Brain microvascular endothelial cell (primary cell): ENCODE measurements around the gene TGFA.

Experiments
- DNase-seq: peaks from one replicate; pipeline ENCODE4 v3.0.0-alpha.2; 2020
- H3K27ac ChIP-seq: fragments of 250-450 bp; sonication (Bioruptor Pico); 2 replicates; pipeline ENCODE4 v1.5.1; 2020; ENCODE audit warnings: mild to moderate bottlenecking, moderate library complexity
- H3K27me3 ChIP-seq: fragments of 250-450 bp; sonication (Bioruptor Pico); replicated peaks from 2 replicates; pipeline ENCODE4 v1.5.1; 2020; ENCODE audit warnings: mild to moderate bottlenecking
- H3K36me3 ChIP-seq: fragments of 250-450 bp; sonication (Bioruptor Pico); replicated peaks from 2 replicates; pipeline ENCODE4 v1.5.1; 2020; ENCODE audit warnings: mild to moderate bottlenecking
- H3K4me3 ChIP-seq: 2 replicates; pipeline ENCODE4 v1.5.1; 2011; ENCODE audit warnings: low read depth, mild to moderate bottlenecking, control low read depth, low read length, moderate library complexity
- in situ Hi-C: cut with HindIII; loops from 2 replicates; pipeline ENCODE4 v1.10.0; 2017; ENCODE audit warnings: low sequenced_read_pairs, low pct_ligation_motif_present
- TF ChIP-seq, protein P1 (sequence below): IDR thresholded peaks from 2 replicates; pipeline ENCODE4 v1.5.1; 2011; ENCODE audit warnings: low read depth, mild to moderate bottlenecking, moderate library complexity, low read length, control low read depth, inconsistent platforms; ENCODE audit errors: missing control alignments

TGFA gene

GRCh38 chr2:70553584-70554337 lies at the start of gene TGFA:
TGFA (minus strand) TSS chr2:70553826; CDS start chr2:70553767, 59 bp downstream.
- H3K4me3 ChIP-seq: peak within 1 kb of the TSS; percentile 45
- no peaks in the 10 kb centered on the region for H3K36me3 ChIP-seq
- no peak within 1 kb of the TSS for H3K27ac ChIP-seq
- in situ Hi-C loops: no loop called here
- TF ChIP-seq, protein P1, sequence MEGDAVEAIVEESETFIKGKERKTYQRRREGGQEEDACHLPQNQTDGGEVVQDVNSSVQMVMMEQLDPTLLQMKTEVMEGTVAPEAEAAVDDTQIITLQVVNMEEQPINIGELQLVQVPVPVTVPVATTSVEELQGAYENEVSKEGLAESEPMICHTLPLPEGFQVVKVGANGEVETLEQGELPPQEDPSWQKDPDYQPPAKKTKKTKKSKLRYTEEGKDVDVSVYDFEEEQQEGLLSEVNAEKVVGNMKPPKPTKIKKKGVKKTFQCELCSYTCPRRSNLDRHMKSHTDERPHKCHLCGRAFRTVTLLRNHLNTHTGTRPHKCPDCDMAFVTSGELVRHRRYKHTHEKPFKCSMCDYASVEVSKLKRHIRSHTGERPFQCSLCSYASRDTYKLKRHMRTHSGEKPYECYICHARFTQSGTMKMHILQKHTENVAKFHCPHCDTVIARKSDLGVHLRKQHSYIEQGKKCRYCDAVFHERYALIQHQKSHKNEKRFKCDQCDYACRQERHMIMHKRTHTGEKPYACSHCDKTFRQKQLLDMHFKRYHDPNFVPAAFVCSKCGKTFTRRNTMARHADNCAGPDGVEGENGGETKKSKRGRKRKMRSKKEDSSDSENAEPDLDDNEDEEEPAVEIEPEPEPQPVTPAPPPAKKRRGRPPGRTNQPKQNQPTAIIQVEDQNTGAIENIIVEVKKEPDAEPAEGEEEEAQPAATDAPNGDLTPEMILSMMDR: peak; percentile 66
- H3K27me3 ChIP-seq: peaks cover 40% of the 10 kb centered on the region
- DNase-seq: no peak

- in situ Hi-C loops: no loop called here
- Histone ChIP-seq H3K27me3 (no peaks in the 10 kb centered on the region), H3K4me3 (no peak overlapping the region), H3K36me3 (no peaks in the 10 kb centered on the region), H3K27ac (no peak overlapping the region)
- TF ChIP-seq, protein P1: no peak
- DNase-seq: no peak
Observed at GRCh38 chr2:70603066-70603465, 49.4 kb upstream of the TGFA start.

DNA sequence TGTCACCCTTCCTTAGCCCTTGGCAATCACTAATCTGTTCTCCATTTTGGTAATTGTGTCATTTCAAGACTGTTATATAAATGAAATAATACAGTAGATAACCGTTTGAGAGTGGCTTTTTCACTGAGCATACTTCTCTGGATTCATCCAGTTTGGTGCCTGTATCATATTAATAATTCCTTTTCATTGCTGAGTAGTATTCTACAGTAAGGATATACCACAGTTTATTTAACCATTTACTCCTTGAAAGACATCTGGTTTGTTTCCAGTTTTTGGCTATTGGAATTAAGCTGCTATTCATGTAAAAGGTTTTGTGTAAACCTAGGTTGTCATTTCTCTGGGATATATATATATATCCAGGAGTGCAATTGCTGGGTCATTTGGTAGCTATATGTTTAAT lies 44.6 kb upstream of the TGFA start:
- in situ Hi-C loops: no loop called here
- H3K36me3 ChIP-seq: no peaks in the 10 kb centered on the region
- H3K4me3 ChIP-seq: no peak overlapping the region
- no peaks in the 10 kb centered on the region for H3K27me3 ChIP-seq
- H3K27ac ChIP-seq: no peak overlapping the region
- TF ChIP-seq, protein P1: no peak
- DNase-seq: no peak

- in situ Hi-C loops: no loop called here
- TF ChIP-seq, protein P1: no peak
- H3K36me3 ChIP-seq: no peaks in the 10 kb centered on the region
- no peak for DNase-seq
- H3K27me3 ChIP-seq: no peaks in the 10 kb centered on the region
- H3K27ac ChIP-seq: no peak overlapping the region
- no peak overlapping the region for H3K4me3 ChIP-seq
Observed at GRCh38 chr2:70596739-70597138, 43.1 kb upstream of the TGFA start.

DNA sequence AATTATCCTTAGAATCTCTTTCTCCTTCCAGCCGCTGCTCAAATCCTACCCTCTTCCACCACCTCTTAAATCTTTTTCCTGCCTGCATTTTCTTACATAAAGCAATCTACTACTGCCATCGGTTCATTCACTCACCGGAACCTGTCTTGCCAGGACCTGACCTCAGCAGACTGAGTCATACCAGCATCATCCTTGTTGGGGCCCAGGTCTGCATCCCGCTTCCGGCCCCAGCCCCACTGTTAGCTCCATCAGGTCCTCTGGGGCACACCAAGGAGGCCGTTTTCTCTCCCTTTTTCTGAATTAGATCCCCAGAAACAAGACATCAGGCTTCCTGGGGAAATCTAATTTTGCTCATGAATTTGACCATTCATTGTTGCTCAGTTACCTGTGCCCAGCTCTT lies 42.7 kb upstream of the TGFA start:
- Histone ChIP-seq H3K36me3 (no peaks in the 10 kb centered on the region), H3K27ac (no peak overlapping the region), H3K4me3 (no peak overlapping the region), H3K27me3 (no peaks in the 10 kb centered on the region)
- TF ChIP-seq, protein P1: no peak
- DNase-seq: no peak
- in situ Hi-C loops: no loop called here

DNA sequence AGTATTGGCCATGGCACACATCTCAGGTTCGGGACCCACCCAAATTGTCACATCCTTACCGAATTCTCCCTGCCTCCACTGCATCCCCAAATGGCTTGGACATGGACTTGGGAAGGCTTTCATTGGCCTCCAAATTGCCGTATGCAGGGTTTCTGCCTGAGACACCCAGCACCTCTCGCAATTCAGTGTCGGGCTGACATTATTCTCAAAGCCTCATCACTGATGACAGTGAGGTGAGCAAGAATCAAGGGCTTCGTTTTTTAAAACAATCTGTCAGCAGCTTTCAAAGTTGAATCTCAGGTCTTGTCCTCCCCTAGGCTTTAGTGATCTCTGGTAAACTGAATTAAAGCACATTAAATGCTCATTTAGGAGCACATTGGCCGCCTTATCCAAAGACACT lies 29.5 kb upstream of the TGFA start:
- in situ Hi-C loops: no loop called here
- H3K27me3 ChIP-seq: no peaks in the 10 kb centered on the region
- no peak overlapping the region for H3K4me3 ChIP-seq
- no peaks in the 10 kb centered on the region for H3K36me3 ChIP-seq
- no peak for DNase-seq
- H3K27ac ChIP-seq: no peak overlapping the region
- TF ChIP-seq, protein P1: no peak
